Right lobe of liver (tissue), 4 donors: ENCODE data around the gene FBL.

ENCODE experiments used
- POLR2A ChIP-seq: fragments of 450-650 bp; IDR thresholded peaks from one replicate; pipeline ENCODE4 v1.6.1; 2017; ENCODE audit warnings: antibody characterized with exemption, mild to moderate bottlenecking
- TF ChIP-seq, protein P1 (sequence below), 4 donors: fragments of 200-600 bp in 3 of 4; fragments of 450-650 bp in 1 of 4; IDR thresholded peaks; one replicate each; pipeline versions ENCODE4 v1.5.1 to v1.8.0; 2016 to 2022; ENCODE audit warnings: antibody characterized with exemption in 4 of 4, mild to moderate bottlenecking in 2 of 4
- donor health status: DM: no; HTN: no; CAD: no.
- donor health status: DM: no; HTN: no; CAD: no.
- donor health status: DM: no; HTN: yes; CAD: no.

DNA sequence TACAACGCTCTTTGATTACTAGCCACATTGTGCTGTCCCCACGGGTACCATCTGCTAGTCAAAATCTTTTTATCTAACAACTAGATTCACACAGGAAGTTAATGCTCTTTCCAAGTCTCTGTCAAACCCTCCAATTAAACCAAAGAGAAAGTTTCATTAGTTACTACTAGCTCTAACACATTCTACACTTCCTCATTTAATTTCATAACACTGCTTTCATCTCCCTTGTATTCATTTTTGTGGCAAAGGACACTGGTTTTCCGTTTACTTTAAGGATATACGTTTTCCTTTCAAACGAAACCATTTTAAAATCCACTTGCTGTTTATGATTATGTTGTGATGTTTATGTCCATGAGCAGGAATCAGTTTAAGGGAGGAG, 17.5 kb downstream of the FBL start:
- TF ChIP-seq POLR2A, result no peak
- TF ChIP-seq, protein P1, sequence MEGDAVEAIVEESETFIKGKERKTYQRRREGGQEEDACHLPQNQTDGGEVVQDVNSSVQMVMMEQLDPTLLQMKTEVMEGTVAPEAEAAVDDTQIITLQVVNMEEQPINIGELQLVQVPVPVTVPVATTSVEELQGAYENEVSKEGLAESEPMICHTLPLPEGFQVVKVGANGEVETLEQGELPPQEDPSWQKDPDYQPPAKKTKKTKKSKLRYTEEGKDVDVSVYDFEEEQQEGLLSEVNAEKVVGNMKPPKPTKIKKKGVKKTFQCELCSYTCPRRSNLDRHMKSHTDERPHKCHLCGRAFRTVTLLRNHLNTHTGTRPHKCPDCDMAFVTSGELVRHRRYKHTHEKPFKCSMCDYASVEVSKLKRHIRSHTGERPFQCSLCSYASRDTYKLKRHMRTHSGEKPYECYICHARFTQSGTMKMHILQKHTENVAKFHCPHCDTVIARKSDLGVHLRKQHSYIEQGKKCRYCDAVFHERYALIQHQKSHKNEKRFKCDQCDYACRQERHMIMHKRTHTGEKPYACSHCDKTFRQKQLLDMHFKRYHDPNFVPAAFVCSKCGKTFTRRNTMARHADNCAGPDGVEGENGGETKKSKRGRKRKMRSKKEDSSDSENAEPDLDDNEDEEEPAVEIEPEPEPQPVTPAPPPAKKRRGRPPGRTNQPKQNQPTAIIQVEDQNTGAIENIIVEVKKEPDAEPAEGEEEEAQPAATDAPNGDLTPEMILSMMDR (IDR thresholded peaks at IDR 0.05), result no peak
